ENCODE measurements around the gene GRK2. TPM values are rescaled to one million over a fixed set of nuclear protein-coding genes. Genes with fewer than 3 reads are reported as not detected.
A peak's percentile ranks its signal among the peaks of the same experiment; 100 is the strongest.

GRK2 gene
- total and polyA plus RNA-seq, 2 of the 13 experiments (the other 11 are each of a cell fraction or from before 2014, with no cell fraction given), result 31.3 to 42.4 TPM

DNA sequence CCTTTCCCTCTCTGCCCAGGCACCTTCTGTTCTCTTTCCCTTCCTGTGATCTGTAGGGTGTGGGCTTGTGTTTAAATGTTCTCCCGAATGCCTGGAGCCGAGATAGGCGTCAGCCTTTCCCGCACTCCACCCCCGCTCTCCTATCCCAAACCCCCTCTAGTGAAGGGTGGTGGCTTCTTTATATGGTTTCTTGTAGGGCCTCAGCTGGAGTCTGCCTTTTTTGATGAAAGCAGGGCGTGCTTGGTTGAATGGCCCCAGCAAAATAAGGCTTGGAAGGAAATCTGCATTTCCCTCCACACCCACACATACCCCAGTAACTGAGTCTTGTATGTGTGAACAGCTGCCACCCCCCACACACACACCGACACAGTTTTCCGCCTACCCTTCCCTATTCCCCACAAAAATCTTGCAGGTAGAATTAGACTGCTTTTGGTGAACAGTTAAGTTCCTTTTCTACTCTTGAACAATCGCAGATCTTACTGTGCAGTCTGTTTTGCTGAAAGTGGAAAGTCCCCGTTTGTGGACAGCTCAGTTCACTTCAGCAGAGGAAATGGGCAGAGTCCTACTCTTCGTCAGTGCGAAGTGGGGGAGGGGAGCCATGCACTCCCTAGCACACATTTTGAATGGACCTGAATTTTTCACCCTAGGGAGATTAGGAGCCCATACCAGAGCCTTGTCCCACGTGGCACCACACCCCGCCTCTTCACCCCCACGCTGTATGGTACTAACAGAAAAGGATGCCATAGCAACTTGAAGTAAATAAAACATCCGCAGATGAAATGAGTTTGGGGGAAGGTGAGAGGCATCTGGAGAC is 25.5 kb upstream of the GRK2 start (continued):
- TF ChIP-seq, protein P1, sequence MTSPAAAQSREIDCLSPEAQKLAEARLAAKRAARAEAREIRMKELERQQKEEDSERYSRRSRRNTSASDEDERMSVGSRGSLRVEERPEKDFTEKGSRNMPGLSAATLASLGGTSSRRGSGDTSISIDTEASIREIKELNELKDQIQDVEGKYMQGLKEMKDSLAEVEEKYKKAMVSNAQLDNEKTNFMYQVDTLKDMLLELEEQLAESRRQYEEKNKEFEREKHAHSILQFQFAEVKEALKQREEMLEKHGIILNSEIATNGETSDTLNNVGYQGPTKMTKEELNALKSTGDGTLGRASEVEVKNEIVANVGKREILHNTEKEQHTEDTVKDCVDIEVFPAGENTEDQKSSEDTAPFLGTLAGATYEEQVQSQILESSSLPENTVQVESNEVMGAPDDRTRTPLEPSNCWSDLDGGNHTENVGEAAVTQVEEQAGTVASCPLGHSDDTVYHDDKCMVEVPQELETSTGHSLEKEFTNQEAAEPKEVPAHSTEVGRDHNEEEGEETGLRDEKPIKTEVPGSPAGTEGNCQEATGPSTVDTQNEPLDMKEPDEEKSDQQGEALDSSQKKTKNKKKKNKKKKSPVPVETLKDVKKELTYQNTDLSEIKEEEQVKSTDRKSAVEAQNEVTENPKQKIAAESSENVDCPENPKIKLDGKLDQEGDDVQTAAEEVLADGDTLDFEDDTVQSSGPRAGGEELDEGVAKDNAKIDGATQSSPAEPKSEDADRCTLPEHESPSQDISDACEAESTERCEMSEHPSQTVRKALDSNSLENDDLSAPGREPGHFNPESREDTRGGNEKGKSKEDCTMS (CRISPR knock-in tag; conservative IDR thresholded peaks at IDR 0.05), result no peak
- TF ChIP-seq ZNF33A (CRISPR knock-in tag; IDR thresholded peaks at IDR 0.05; ENCODE audit: borderline replicate concordance), result no peak
- no peak for TF ChIP-seq GTF2F1 (IDR thresholded peaks at IDR 0.05; ENCODE audit: low read length)
- TF ChIP-seq, protein P2, sequence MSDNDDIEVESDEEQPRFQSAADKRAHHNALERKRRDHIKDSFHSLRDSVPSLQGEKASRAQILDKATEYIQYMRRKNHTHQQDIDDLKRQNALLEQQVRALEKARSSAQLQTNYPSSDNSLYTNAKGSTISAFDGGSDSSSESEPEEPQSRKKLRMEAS (IDR thresholded peaks at IDR 0.05), result peak; percentile 85
- peak; percentile 25 for TF ChIP-seq ASH2L (IDR thresholded peaks at IDR 0.05; ENCODE audit: insufficient read length, low read depth, low read length)
- no peak for TF ChIP-seq SOX13 (IDR thresholded peaks at IDR 0.05)
- peak in 1 of 2 experiments; percentile 17; a peak in 1 of 4 replicates for TF ChIP-seq SOX13 (CRISPR knock-in tag; conservative IDR thresholded peaks at IDR 0.05 in 1 of 2, IDR thresholded peaks at IDR 0.05 in 1 of 2)
- TF ChIP-seq, protein P3, sequence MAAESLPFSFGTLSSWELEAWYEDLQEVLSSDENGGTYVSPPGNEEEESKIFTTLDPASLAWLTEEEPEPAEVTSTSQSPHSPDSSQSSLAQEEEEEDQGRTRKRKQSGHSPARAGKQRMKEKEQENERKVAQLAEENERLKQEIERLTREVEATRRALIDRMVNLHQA (CRISPR knock-in tag; IDR thresholded peaks at IDR 0.05), result no peak
- no peak for TF ChIP-seq ZNF24 (IDR thresholded peaks at IDR 0.05)
- peak; percentile 29; the same call in 1 of the 2 replicates for TF ChIP-seq ZNF788 (CRISPR knock-in tag; IDR thresholded peaks at IDR 0.05; ENCODE audit: borderline replicate concordance)
- TF ChIP-seq ZNF460 (CRISPR knock-in tag; IDR thresholded peaks at IDR 0.05; ENCODE audit: borderline replicate concordance), result no peak
- TF ChIP-seq RAD51 (IDR thresholded peaks at IDR 0.05; ENCODE audit: borderline replicate concordance), result no peak
- TF ChIP-seq ZNF337 (CRISPR knock-in tag; IDR thresholded peaks at IDR 0.05; ENCODE audit: borderline replicate concordance, low read depth), result no peak
- TF ChIP-seq ZNF629 (CRISPR knock-in tag; conservative IDR thresholded peaks at IDR 0.05), result peak; percentile 73; the same call in 1 of the 2 replicates
- TF ChIP-seq HOXA3 (CRISPR knock-in tag; IDR thresholded peaks at IDR 0.05), result peak; percentile 11; the same call in 1 of the 2 replicates
- TF ChIP-seq, protein P4, sequence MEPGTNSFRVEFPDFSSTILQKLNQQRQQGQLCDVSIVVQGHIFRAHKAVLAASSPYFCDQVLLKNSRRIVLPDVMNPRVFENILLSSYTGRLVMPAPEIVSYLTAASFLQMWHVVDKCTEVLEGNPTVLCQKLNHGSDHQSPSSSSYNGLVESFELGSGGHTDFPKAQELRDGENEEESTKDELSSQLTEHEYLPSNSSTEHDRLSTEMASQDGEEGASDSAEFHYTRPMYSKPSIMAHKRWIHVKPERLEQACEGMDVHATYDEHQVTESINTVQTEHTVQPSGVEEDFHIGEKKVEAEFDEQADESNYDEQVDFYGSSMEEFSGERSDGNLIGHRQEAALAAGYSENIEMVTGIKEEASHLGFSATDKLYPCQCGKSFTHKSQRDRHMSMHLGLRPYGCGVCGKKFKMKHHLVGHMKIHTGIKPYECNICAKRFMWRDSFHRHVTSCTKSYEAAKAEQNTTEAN (CRISPR knock-in tag; conservative IDR thresholded peaks at IDR 0.05), result no peak

Data from HepG2 (cell line).